Keratinocyte (primary cell): ENCODE results near the gene KCTD8. TPM values are rescaled to one million over a fixed set of nuclear protein-coding genes. Genes with fewer than 3 reads are reported as not detected.

ENCODE experiments used
- DNase-seq: peaks from one replicate; pipeline ENCODE4 v3.0.0-alpha.2; 2011; ENCODE audit warnings: low read depth, missing footprints, low spot score
- FAIRE-seq: peaks from 2 replicates; lab custom pipeline; 2011; peaks lifted over from hg19 to GRCh38; lab: Jason Lieb, UNC
- H2AFZ ChIP-seq: 2 replicates; pipeline ENCODE4 v1.6.0; 2012; ENCODE audit warnings: low read length, control low read depth, inconsistent platforms; ENCODE audit not compliant: control insufficient read depth
- H3K27ac ChIP-seq: 2 replicates; pipeline ENCODE4 v1.5.1; 2011; ENCODE audit warnings: low read length; ENCODE audit not compliant: control insufficient read depth, insufficient read depth
- H3K27me3 ChIP-seq: 3 replicates; pipeline ENCODE4 v1.6.0; 2011; ENCODE audit warnings: low read length; ENCODE audit not compliant: control insufficient read depth, insufficient read depth; ENCODE audit errors: extremely low read depth
- H3K36me3 ChIP-seq, 2 experiments: 2 replicates in 1 of 2; 3 replicates in 1 of 2; pipeline ENCODE4 v1.5.1; 2011; ENCODE audit warnings: low read length in 2 of 2, mild to moderate bottlenecking in 1 of 2; ENCODE audit not compliant: control insufficient read depth in 2 of 2, insufficient read depth in 2 of 2; ENCODE audit errors: extremely low read depth in 1 of 2
- H3K4me1 ChIP-seq: 3 replicates; pipeline ENCODE4 v1.5.1; 2011; ENCODE audit warnings: low read length; ENCODE audit not compliant: control insufficient read depth, insufficient read depth; ENCODE audit errors: extremely low read depth
- H3K4me2 ChIP-seq: 3 replicates; pipeline ENCODE4 v1.6.0; 2011; ENCODE audit warnings: low read depth, low read length; ENCODE audit not compliant: control insufficient read depth, insufficient read depth; ENCODE audit errors: extremely low read depth
- H3K4me3 ChIP-seq, 3 experiments: fragments of 200-600 bp in 1 of 3; sonication (generic) in 1 of 3; 2 replicates in 2 of 3; 3 replicates in 1 of 3; pipeline ENCODE4 v1.5.1; 2011 to 2016; ENCODE audit warnings: low read length in 3 of 3, mild to moderate bottlenecking in 3 of 3, control low read depth in 2 of 3, inconsistent platforms in 1 of 3, low read depth in 1 of 3, mixed read lengths in 1 of 3, mixed run types in 1 of 3, moderate library complexity in 1 of 3; ENCODE audit not compliant: control insufficient read depth in 2 of 3, insufficient read depth in 2 of 3; ENCODE audit errors: extremely low read depth in 1 of 3
- H3K79me2 ChIP-seq: 2 replicates; pipeline ENCODE4 v1.6.0; 2012; ENCODE audit warnings: low read length; ENCODE audit not compliant: control insufficient read depth, insufficient read depth
- H3K9ac ChIP-seq: 3 replicates; pipeline ENCODE4 v1.6.0; 2011; ENCODE audit warnings: low read length; ENCODE audit not compliant: control insufficient read depth, insufficient read depth; ENCODE audit errors: extremely low read depth
- H3K9me1 ChIP-seq: 3 replicates; pipeline ENCODE4 v1.6.0; 2011; ENCODE audit warnings: low read length; ENCODE audit not compliant: control insufficient read depth, insufficient read depth; ENCODE audit errors: extremely low read depth
- H3K9me3 ChIP-seq: 2 replicates; pipeline ENCODE4 v1.5.1; 2012; ENCODE audit warnings: low read depth, low read length; ENCODE audit not compliant: control insufficient read depth
- H4K20me1 ChIP-seq: 3 replicates; pipeline ENCODE4 v1.6.0; 2011; ENCODE audit warnings: low read length; ENCODE audit not compliant: control insufficient read depth, insufficient read depth; ENCODE audit errors: extremely low read depth
- CTCF ChIP-seq, 3 experiments: IDR thresholded peaks in 1 of 3; conservative IDR thresholded peaks in 1 of 3; optimal IDR thresholded peaks in 1 of 3; 2 replicates in 2 of 3; 3 replicates in 1 of 3; pipeline versions ENCODE3 to v1.5.1; 2011; ENCODE audit warnings: low read length in 3 of 3, mild to moderate bottlenecking in 3 of 3, moderate library complexity in 2 of 3, control low read depth in 1 of 3, inconsistent platforms in 1 of 3; ENCODE audit not compliant: insufficient read depth in 2 of 3; ENCODE audit errors: extremely low read depth in 1 of 3
- EZH2 ChIP-seq: IDR thresholded peaks from one replicate; pipeline ENCODE4 v1.6.1; 2012; ENCODE audit warnings: inconsistent platforms, mild to moderate bottlenecking, low read length, moderate library complexity
- dilution Hi-C: fragments of 300-500 bp; cut with MboI; formaldehyde crosslinking; loops from one replicate; pipeline ENCODE4 v1.7.0; 2020; ENCODE audit warnings: low sequenced_read_pairs; ENCODE audit not compliant: extremely low pct_ligation_motif_present
- polyA plus RNA-seq, 5 experiments: library from polyadenylated mRNA; depleted of rRNA in 3 of 5; stranded (reverse) in 3 of 5; stranded (forward) in 1 of 5; unstranded in 1 of 5; fragments of >200 nt; gene quantifications; 1 replicate in 1 of 5; 2 replicates in 3 of 5; 3 replicates in 1 of 5; pipeline versions ENCODE4 v1.2.1 to v1.2.3, GENCODE V29; 2011 to 2012; ENCODE audit warnings: missing spikeins in 2 of 5, low read depth in 1 of 5, low replicate concordance in 1 of 5

Gene KCTD8
- polyA plus RNA-seq, 1 donor (not counting 4 experiments of a cell fraction or from before 2014, with no cell fraction given) = 0.97 TPM

- dilution Hi-C loops = no loop called here
- no peak for DNase-seq
These were observed 227.2 kb downstream of the KCTD8 start for GRCh38 chr4:44221407-44221806.

GRCh38 chr4:44210750-44211149 lies 237.9 kb downstream of the KCTD8 start:
- dilution Hi-C loops = no loop called here
- peak; percentile 13 for FAIRE-seq
- H3K9ac ChIP-seq = no peak overlapping the region

More at GRCh38 chr4:44221407-44221806, 227.2 kb downstream of the KCTD8 start:
- H3K9me3 ChIP-seq = no peaks in the 10 kb centered on the region
- H3K36me3 ChIP-seq = no peaks in the 10 kb centered on the region
- no peaks in the 10 kb centered on the region for H3K9me1 ChIP-seq
- TF ChIP-seq EZH2 (no peak), CTCF (optimal IDR thresholded peaks at IDR 0.05 in 1 of 3, IDR thresholded peaks at IDR 0.05 in 1 of 3, conservative IDR thresholded peaks at IDR 0.05 in 1 of 3; ENCODE audit: extremely low read depth in 1 of 3, insufficient read depth in 2 of 3, low read length in 3 of 3) (no peak)
- H3K27me3 ChIP-seq = no peaks in the 10 kb centered on the region
- no peak overlapping the region for H3K4me2 ChIP-seq
- no peak overlapping the region for H3K27ac ChIP-seq
- no peaks in the 10 kb centered on the region for H4K20me1 ChIP-seq
- FAIRE-seq = no peak
- H3K4me3 ChIP-seq = no peak overlapping the region
- H3K9ac ChIP-seq = no peak overlapping the region
- no peak overlapping the region for H2AFZ ChIP-seq
- no peaks in the 10 kb centered on the region for H3K4me1 ChIP-seq
- no peaks in the 10 kb centered on the region for H3K79me2 ChIP-seq

More at GRCh38 chr4:44210750-44211149, 237.9 kb downstream of the KCTD8 start:
- no peak for DNase-seq
- Histone ChIP-seq H3K79me2 (no peaks in the 10 kb centered on the region), H3K4me3 (no peak overlapping the region), H4K20me1 (no peaks in the 10 kb centered on the region), H3K36me3 (no peaks in the 10 kb centered on the region), H3K9me3 (no peaks in the 10 kb centered on the region), H3K9me1 (no peaks in the 10 kb centered on the region), H3K27ac (no peak overlapping the region), H3K27me3 (no peaks in the 10 kb centered on the region), H3K4me1 (no peaks in the 10 kb centered on the region), H2AFZ (no peak overlapping the region), H3K4me2 (no peak overlapping the region)
- TF ChIP-seq EZH2 (no peak), CTCF (optimal IDR thresholded peaks at IDR 0.05 in 1 of 3, IDR thresholded peaks at IDR 0.05 in 1 of 3, conservative IDR thresholded peaks at IDR 0.05 in 1 of 3; ENCODE audit: extremely low read depth in 1 of 3, insufficient read depth in 2 of 3, low read length in 3 of 3) (peak; percentile 28 to 52 (median 49))
